GM23338 (cell line): Measurements from ENCODE around the gene NHLH2. TPM values are rescaled to one million over a fixed set of nuclear protein-coding genes. Genes with fewer than 3 reads are reported as not detected.

Experiments
- ATAC-seq: fragments of 200-7000 bp; cut with Tn5 transposase; 3 replicates; pipeline ENCODE4 v1.9.1; 2020
- DNase-seq: peaks from one replicate; pipeline ENCODE4 v3.0.0-alpha.2; 2015; ENCODE audit warnings: low spot score
- H2AFZ ChIP-seq: fragments of 200-600 bp; sonication (generic); 2 replicates; pipeline ENCODE4 v1.8.0; 2016; ENCODE audit warnings: antibody characterized with exemption, mild to moderate bottlenecking, moderate library complexity
- H3F3A ChIP-seq: fragments of 200-600 bp; sonication (generic); replicated peaks from 2 replicates; pipeline ENCODE4 v1.8.0; 2017; ENCODE audit warnings: antibody characterized with exemption, mixed run types, low read depth
- H3K27ac ChIP-seq: fragments of 200-600 bp; sonication (generic); 2 replicates; pipeline ENCODE4 v1.6.1; 2016; ENCODE audit warnings: low read depth
- H3K27me3 ChIP-seq: fragments of 200-600 bp; sonication (generic); 2 replicates; pipeline ENCODE4 v1.8.0; 2016; ENCODE audit warnings: mild to moderate bottlenecking, mixed run types, moderate library complexity; ENCODE audit not compliant: insufficient read depth
- H3K36me3 ChIP-seq: fragments of 200-600 bp; sonication (generic); 2 replicates; pipeline ENCODE4 v1.8.0; 2016; ENCODE audit warnings: mild to moderate bottlenecking; ENCODE audit not compliant: insufficient read depth
- H3K4me1 ChIP-seq: fragments of 200-600 bp; sonication (generic); 2 replicates; pipeline ENCODE4 v1.8.0; 2016; ENCODE audit warnings: mild to moderate bottlenecking, moderate library complexity; ENCODE audit not compliant: insufficient read depth
- H3K4me2 ChIP-seq: fragments of 200-600 bp; sonication (generic); 2 replicates; pipeline ENCODE4 v1.7.1; 2017; ENCODE audit warnings: mixed run types
- H3K4me3 ChIP-seq: fragments of 200-600 bp; sonication (generic); 2 replicates; pipeline ENCODE4 v1.6.1; 2016; ENCODE audit warnings: mixed run types
- H3K79me2 ChIP-seq: fragments of 200-600 bp; sonication (generic); replicated peaks from 2 replicates; pipeline ENCODE4 v1.8.0; 2017; ENCODE audit warnings: mild to moderate bottlenecking; ENCODE audit not compliant: insufficient read depth
- H3K9me2 ChIP-seq: fragments of 200-600 bp; sonication (generic); 2 replicates; pipeline ENCODE4 v1.8.0; 2017; ENCODE audit not compliant: insufficient read depth
- H4K20me1 ChIP-seq: fragments of 200-600 bp; sonication (generic); replicated peaks from 2 replicates; pipeline ENCODE4 v1.8.0; 2017; ENCODE audit warnings: mild to moderate bottlenecking; ENCODE audit not compliant: insufficient read depth
- H3K27ac Mint-ChIP-seq: 2 replicates; pipeline ENCODE4 v1.8.0; 2020; ENCODE audit warnings: inconsistent platforms, mild to moderate bottlenecking, moderate library complexity, mixed read lengths
- H3K27me3 Mint-ChIP-seq: 3 replicates; pipeline ENCODE4 v1.8.0; 2022; ENCODE audit warnings: low read depth, mild to moderate bottlenecking, moderate library complexity, mixed read lengths, inconsistent platforms; ENCODE audit not compliant: insufficient read depth, poor library complexity
- H3K36me3 Mint-ChIP-seq: 3 replicates; pipeline ENCODE4 v1.8.0; 2021; ENCODE audit warnings: low read depth, mild to moderate bottlenecking, inconsistent platforms, moderate library complexity, mixed read lengths
- H3K4me1 Mint-ChIP-seq: 3 replicates; pipeline ENCODE4 v1.8.0; 2020; ENCODE audit warnings: mild to moderate bottlenecking, inconsistent platforms, mixed read lengths
- H3K4me3 Mint-ChIP-seq: 3 replicates; pipeline ENCODE4 v1.8.0; 2021; ENCODE audit warnings: moderate library complexity, mild to moderate bottlenecking, inconsistent platforms, mixed read lengths
- H3K9me3 Mint-ChIP-seq: 3 replicates; pipeline ENCODE4 v1.8.0; 2020; ENCODE audit warnings: moderate library complexity, mild to moderate bottlenecking, inconsistent platforms, mixed read lengths
- CREB1 ChIP-seq: fragments of 250-450 bp; sonication (Bioruptor Pico); IDR thresholded peaks from 2 replicates; pipeline ENCODE4 v1.5.0; 2020; ENCODE audit warnings: low read depth, mild to moderate bottlenecking, moderate library complexity
- CTCF ChIP-seq, 2 experiments: fragments of 200-600 bp in 1 of 2; sonication (generic) in 1 of 2; conservative IDR thresholded peaks; 2 replicates each; pipeline versions ENCODE4 v1.5.1 to v1.6.1; 2016 to 2017; ENCODE audit warnings: antibody characterized with exemption in 2 of 2, low read depth in 2 of 2, mild to moderate bottlenecking in 2 of 2, moderate library complexity in 1 of 2
- EZH2 ChIP-seq: fragments of 200-600 bp; sonication (generic); IDR thresholded peaks from one replicate; pipeline ENCODE4 v1.8.0; 2017; ENCODE audit warnings: antibody characterized with exemption, mild to moderate bottlenecking, low read depth; ENCODE audit not compliant: unreplicated experiment
- EZH2phosphoT487 ChIP-seq: fragments of 200-600 bp; sonication (generic); IDR thresholded peaks from one replicate; pipeline ENCODE4 v1.8.1; 2018; ENCODE audit warnings: antibody characterized with exemption; ENCODE audit not compliant: unreplicated experiment
- JUNB ChIP-seq: IDR thresholded peaks from one replicate; pipeline ENCODE4 v1.6.1; 2016; ENCODE audit warnings: antibody characterized with exemption; ENCODE audit not compliant: unreplicated experiment
- NANOG ChIP-seq: IDR thresholded peaks from 2 replicates; pipeline ENCODE4 v1.6.1; 2016; ENCODE audit warnings: antibody characterized with exemption, borderline replicate concordance
- POLR2AphosphoS5 ChIP-seq: IDR thresholded peaks from 2 replicates; pipeline ENCODE4 v1.6.1; 2016; ENCODE audit warnings: antibody characterized with exemption, low read depth
- REST ChIP-seq: IDR thresholded peaks from one replicate; pipeline ENCODE4 v1.6.1; 2018; ENCODE audit warnings: antibody characterized with exemption; ENCODE audit not compliant: unreplicated experiment
- STAT1 ChIP-seq: IDR thresholded peaks from one replicate; pipeline ENCODE4 v1.6.1; 2016; ENCODE audit warnings: antibody characterized with exemption; ENCODE audit not compliant: unreplicated experiment
- ZNF114 ChIP-seq: fragments of 250-450 bp; sonication (Bioruptor Pico); IDR thresholded peaks from 2 replicates; pipeline ENCODE4 v1.5.0; 2020; ENCODE audit warnings: mild to moderate bottlenecking, moderate library complexity
- ZNF331 ChIP-seq: fragments of 250-450 bp; sonication (Bioruptor Pico); IDR thresholded peaks from 2 replicates; pipeline ENCODE4 v1.5.0; 2020; ENCODE audit warnings: low read depth, mild to moderate bottlenecking, moderate library complexity
- ZNF462 ChIP-seq: fragments of 250-450 bp; sonication (Bioruptor Pico); IDR thresholded peaks from 2 replicates; pipeline ENCODE4 v1.5.0; 2020; ENCODE audit warnings: mild to moderate bottlenecking, moderate library complexity
- polyA plus RNA-seq: library from polyadenylated mRNA; unstranded; fragments of >200 nt; fragmentation: Nextera tagmentation; extraction: Ambion mirVana; gene quantifications from 2 replicates; pipeline ENCODE4 v1.2.1, GENCODE V29; 2016
- total RNA-seq: library from RNA; depleted of rRNA; stranded (reverse); fragments of >200 nt; shearing (Covaris generic); gene quantifications from 2 replicates; pipeline ENCODE4 v1.2.3, GENCODE V29; 2014
- TF ChIP-seq, protein P1 (sequence below): IDR thresholded peaks from 2 replicates; pipeline ENCODE4 v1.6.1; 2016; ENCODE audit warnings: antibody characterized with exemption

NHLH2 gene
- total and polyA plus RNA-seq, 2 experiments from 2014 or later = 1.7 to 1.9 TPM

DNA sequence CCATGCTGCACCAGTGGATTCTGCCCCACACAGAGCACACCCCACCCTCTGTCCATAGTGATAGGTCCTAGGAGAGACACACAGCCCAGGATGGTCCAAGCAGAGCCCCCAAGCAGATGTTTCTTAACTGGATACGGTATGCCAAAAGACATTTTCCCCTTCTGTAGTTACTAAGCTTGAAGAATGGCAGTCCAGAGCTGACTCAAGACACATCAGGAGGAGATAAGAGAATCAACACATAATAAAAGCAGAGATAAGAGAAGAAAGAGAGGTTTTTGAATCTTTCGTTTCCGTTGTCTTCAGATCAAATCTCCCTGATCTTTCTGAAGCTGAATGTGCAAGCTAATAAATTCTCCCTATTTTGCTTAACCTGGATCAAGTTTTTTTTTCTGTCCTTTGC lies 50.6 kb downstream of the NHLH2 start:
- Histone ChIP-seq H3K4me3 (no peak overlapping the region), H2AFZ (no peak overlapping the region), H3K36me3 (0 out of 2 replicates have a peak, but pooled peaks cover 4% of the 10 kb centered on the region), H3K4me1 (peaks cover 11% of the 10 kb centered on the region; the same call in 1 of the 2 replicates), H3K79me2 (no peaks in the 10 kb centered on the region), H3K4me2 (no peak overlapping the region), H3F3A (no peaks in the 10 kb centered on the region), H4K20me1 (no peaks in the 10 kb centered on the region), H3K27ac (no peak overlapping the region), H3K27me3 (no peaks in the 10 kb centered on the region), H3K9me2 (no peaks in the 10 kb centered on the region; the same call in 1 of the 2 replicates)
- Mint-ChIP-seq H3K36me3 (peaks cover 7% of the 10 kb centered on the region; the same call in 1 of the 3 replicates), H3K9me3 (peaks cover 12% of the 10 kb centered on the region; the same call in 2 of the 3 replicates), H3K4me3 (no peak overlapping the region), H3K27me3 (peaks cover 3% of the 10 kb centered on the region), H3K4me1 (peaks cover 22% of the 10 kb centered on the region), H3K27ac (no peak overlapping the region)
- TF ChIP-seq NANOG (no peak), STAT1 (no peak), POLR2AphosphoS5 (no peak), CREB1 (no peak), CTCF (conservative IDR thresholded peaks at IDR 0.05; ENCODE audit: low read depth in 2 of 2) (no peak), EZH2phosphoT487 (no peak), ZNF331 (CRISPR knock-in tag) (no peak), EZH2 (no peak), REST (no peak), ZNF114 (CRISPR knock-in tag) (no peak), ZNF462 (CRISPR knock-in tag) (no peak), JUNB (no peak)
- TF ChIP-seq, protein P1, sequence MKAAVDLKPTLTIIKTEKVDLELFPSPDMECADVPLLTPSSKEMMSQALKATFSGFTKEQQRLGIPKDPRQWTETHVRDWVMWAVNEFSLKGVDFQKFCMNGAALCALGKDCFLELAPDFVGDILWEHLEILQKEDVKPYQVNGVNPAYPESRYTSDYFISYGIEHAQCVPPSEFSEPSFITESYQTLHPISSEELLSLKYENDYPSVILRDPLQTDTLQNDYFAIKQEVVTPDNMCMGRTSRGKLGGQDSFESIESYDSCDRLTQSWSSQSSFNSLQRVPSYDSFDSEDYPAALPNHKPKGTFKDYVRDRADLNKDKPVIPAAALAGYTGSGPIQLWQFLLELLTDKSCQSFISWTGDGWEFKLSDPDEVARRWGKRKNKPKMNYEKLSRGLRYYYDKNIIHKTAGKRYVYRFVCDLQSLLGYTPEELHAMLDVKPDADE = no peak
- DNase-seq = no peak
- ATAC-seq = no peak
